Measurements from ENCODE around the gene ATP5IF1.

The ATP5IF1 gene

DNA sequence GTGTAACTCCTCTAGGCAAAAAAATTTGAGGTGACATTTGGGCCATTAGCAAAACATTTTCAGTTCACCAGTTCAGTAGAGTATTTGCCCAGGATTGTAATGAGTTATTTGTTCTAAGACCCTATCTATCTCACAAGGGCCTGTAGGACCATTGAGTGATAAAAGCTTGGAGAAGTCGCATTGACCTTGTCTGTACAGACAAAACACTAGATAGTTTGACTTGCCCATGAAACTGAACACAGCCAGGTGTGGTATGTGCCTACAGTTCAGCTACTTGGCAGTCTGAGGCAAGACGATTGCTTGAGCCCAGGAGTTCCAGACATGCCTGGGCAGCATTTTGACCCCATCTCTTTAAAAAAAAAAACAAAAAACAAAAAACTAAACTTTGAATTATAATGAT lies 3.1 kb downstream of the ATP5IF1 start:
- DNase-seq: no peak

DNA sequence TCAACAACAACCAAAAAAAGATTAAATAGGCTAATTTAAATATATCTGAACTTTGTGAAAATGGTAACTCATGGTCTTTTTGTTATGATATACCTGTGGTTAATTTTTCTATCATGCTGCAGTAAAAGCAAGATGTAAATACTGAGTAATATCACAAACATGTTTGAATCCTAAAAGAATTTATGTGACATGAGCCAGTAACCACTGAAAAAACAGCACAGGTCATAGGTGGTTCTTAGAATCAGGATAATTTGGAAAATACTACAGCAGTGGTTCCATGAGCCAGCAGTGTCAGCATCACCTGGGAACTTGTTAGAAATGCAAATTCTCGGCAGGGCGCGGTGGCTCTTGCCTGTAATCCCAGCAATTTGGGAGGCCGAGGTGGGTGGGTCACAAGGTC lies 4.1 kb downstream of the ATP5IF1 start:
- DNase-seq: no peak

DNA sequence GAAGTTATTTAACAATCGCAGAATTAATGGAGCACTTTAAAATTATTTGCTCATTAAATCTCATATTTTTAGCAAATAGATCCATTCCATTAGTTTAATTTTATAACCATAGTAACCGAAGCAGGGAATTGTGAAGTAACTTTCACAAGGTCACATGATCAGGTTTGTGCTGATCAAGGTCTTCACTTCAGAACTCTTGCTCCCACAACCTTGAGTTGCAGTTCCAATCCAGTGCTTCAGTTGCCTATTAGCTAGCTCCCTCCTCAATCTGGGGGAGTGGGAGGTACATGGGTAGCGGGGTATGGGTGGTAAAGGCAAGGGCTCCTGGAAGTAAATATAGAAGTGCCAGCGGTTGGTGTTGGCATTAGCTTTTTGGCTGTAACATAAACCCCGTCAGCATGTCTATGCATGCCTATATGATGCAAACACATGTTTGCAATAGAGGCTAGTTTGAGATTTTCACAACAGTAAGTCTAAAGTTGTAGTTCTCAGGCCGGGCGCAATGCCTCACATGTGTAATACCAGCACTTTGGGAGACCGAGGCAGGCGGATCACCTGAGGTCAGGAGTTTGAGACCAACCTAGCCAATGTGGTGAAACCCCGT lies 5.8 kb downstream of the ATP5IF1 start:
- no peak for DNase-seq

DNA sequence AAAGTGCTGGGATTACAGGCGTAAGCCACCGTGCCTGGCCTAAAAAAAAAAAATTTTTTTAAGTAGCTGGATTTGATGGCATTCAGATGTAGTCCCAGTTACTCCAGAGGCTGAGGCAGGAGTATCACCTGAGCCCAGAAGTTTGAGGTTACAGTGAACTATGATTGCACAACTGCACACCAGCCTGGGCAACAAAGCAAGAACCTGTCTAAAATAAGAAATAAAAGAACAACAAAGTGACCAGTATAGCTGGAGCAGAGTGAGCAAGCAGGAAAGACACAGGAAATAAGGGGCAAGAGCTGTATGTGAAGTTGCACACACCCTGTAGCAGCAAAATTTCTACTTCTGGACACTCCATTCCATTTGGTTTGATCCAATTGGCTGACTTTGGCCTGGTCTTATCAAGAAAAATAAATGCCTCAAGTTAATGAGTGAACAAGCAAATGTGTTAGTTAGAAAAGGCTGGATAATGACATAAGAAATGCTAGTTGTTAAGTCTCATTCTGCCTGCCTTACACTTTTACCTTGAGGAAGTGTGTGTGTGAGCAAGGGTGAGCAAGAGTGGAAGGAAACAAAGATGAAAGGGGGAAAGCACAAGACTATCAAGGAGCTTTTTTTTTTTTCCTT lies 7.9 kb downstream of the ATP5IF1 start:
- DNase-seq: no peak

DNA sequence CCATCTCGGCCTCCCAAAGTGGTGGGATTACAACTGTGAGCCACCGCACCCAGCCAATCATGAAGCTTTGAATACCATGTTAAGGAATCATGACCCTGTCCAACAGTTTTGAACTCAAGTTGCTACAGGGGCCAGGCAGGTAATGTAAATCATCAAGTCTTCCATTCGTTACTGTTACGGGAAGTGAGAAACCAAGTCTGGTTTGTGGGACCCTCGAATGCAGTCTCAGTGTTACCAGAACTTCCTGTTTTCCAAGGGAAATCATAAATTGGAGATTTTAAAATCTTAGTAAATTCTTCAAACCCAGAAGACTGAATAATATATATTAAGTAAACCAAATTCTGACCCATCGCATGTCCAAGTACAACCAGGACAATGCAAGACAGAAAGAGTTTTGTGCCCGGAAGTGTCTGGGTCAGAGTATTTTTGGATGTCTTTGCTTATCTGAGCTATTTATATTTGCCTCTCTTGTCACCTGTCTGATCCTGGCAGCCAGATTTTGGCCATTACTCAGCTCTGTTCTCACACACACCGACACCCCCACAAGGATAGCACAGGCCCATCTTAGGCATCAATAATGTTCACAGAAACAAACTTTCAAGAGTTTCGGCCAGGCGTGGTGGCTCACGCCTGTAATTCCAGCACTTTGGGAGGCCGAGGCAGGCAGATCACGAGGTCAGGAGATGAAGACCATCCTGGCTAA lies 8.8 kb downstream of the ATP5IF1 start:
- DNase-seq: no peak

DNA sequence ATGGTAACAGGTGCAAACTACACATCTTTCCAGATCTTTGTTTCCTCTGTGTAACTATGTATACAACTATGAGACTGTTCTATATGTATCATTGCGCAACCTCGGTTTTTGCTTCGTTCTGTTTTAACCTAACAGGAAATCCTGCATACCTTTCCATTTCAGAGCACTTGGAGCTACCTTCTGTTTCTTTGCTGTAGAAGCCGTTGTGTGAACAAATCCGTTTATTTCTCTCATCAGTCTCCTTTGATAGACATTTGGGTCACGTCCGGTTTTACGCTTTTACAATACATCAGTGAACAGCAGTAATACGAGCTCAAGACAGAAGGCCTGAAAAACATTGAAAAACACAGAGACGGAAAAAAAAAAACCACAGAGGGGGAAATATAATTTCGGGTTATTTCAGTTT lies 10.5 kb downstream of the ATP5IF1 start:
- DNase-seq: peak; percentile 84

DNA sequence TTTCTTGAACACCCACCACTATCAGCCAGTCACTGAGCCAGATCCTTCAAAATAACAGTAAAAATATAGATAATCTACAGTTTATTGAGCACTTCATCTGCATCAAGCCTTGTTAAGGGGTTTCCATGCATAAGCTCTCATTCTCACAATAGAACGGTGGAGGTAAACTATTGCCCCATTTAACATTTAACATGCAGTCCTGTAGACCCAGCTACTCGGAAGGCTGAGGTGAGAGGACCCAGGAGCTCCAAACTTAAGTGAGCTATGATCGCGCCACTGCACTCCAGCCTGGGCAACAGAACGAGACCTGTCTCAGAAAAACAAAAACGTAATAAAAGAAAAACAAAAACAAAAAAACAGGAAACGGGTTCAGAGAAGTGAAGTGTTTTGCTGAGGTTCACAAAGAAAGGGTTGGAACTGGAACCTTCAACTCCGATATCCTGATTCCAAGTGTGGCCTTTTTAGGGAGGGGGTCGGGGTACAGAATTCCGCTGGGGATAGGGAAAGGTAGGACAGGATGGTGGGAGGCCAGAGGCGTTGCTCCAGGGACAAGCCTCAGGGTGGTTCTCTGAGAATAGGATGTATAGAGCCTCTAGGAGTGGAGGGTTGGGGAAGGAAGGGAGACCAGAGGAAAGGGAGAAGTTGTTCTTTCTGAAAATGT lies 11.8 kb downstream of the ATP5IF1 start:
- no peak for DNase-seq

DNA sequence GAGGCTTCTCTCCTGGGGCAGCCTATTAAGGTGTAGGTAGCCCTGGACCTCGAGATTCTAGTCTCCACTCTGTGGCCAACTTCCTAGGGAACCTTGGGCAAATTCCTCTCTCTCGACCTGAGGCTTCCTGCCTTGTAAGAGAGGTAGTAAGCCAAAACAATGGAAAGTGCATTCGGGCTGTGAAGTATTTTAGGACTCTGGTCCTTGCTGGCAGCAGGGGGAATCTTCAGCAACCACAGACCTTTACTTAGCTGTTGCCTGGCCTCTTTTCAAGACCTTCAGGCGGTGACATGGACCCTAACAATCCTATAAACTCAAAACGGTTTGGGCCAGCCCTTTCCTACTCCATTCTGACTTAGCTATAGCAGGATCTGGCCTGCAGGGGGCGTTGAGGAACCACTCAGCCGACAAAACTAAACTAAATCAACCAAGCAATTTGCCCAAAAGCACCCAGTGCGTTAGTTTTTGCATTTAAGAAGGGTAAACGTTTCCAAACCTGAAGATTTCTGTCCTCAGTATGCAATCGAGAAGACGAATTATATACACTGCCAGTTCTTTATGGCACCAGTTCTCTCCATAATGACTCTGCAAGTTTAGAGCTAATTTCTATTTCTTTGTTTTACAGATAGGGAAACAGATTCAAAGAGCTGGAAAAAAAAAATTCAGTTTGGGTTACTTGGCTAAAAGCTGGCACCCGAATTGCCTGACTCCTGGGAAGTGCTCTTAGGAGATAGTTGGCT lies 12.5 kb downstream of the ATP5IF1 start:
- peak; percentile 87 for DNase-seq

DNA sequence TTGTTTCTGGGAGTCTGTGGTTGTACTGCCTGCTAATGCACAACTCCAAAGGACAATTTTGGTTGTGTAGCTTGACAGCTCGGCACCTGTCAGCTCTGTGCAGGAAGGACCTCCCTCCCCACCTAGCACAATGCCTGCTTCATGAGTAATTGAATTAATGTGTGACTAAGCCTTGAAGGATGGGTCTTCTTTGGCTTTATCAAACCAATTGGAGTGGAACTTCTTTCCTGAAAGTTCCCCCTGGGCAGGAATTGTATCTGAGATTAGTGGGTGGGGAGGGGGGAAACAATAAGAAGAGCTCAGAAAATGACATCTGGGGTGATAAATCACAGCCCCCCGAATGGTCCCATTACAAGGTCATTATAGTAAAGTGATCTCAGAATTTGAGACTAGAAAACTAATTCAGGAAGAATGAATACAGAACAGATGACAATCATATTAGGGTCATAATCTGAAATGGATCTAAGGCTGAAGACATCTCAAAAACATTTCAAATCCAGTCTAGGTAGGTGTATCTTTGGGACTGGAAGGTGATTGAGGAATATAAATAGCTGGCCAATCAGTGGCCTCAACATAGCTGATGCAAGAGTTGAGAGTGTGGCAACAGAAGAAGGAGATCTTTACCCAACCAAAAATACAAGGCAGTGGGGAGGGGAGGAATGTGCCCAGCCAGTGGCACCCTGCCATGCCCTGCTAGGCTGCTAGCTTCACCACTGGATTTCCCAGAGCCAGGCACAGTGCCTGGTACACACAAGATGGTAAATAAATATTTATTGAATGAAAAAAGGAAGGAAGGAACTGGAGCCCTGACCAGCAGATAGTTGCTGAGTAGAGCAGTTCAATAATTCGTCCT lies 13.3 kb downstream of the ATP5IF1 start:
- no peak for DNase-seq

DNA sequence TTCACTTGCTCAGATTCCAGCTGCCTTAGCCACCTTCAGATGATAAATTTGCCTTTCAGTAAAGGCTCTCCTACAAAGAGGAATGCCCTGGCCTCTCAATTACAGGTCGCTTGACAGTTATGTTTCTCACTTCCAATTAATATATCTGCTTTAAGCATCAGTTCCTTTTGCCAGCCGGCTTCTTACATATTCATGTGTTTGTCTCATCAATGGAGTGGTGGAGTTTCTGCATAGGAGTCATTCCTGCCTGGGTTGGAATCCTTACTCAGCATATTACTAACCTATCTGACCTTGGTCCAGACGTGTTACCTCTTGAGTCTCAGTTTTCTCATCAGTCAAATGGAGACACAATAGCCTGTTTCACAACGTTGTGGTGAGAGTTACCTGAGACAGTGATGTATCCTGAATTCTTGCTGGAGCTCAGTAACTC lies 14.0 kb downstream of the ATP5IF1 start:
- DNase-seq: no peak

DNA sequence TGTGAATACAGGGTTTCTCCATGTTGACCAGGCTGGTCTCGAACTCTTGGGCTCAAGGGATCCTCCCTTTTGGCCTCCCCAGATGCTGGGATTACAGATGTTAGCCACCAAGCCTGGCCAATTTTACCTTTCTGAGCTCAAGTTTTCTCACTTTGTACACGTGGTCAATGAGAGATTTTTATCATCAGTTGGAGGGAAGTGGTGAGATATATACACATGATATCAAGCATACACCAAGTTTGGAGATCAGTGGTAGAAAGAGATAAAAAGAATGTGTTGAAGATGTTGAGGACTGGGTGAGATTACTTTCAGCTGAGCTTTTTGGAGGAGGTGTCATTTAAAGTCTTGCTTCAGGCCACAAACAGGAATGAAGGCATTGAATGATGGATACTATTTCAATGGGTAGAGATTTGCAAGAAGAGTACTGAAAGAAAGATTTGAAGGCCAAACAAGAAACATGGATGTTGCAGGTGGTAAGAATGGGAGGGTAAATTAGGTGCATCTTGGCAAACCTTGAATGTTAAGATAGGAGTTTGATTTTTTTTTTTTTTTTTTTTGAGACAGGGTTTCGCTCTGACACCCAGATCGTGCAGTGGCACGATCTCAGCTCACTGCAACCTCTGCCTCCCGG lies 20.4 kb downstream of the ATP5IF1 start:
- peak; percentile 70 for DNase-seq

DNA sequence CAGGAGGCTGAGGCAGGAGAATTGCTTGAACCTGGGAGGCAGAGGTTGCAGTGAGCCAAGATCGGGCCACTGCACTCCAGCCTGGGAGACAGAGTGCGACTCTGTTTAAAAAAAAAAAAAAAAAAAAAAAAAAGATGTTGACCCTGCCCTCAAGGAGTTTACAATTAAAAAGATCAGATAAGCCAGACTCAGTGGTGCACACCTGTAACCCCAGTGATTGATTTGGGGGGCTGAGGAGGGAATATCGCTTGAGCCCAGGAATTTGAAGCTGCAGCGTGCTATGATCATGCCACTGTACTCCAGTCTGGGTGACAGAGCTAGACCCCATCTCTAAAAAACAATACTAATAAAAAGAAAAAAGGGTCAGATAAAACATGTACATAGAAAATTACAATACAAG lies 21.8 kb downstream of the ATP5IF1 start:
- DNase-seq: no peak

DNA sequence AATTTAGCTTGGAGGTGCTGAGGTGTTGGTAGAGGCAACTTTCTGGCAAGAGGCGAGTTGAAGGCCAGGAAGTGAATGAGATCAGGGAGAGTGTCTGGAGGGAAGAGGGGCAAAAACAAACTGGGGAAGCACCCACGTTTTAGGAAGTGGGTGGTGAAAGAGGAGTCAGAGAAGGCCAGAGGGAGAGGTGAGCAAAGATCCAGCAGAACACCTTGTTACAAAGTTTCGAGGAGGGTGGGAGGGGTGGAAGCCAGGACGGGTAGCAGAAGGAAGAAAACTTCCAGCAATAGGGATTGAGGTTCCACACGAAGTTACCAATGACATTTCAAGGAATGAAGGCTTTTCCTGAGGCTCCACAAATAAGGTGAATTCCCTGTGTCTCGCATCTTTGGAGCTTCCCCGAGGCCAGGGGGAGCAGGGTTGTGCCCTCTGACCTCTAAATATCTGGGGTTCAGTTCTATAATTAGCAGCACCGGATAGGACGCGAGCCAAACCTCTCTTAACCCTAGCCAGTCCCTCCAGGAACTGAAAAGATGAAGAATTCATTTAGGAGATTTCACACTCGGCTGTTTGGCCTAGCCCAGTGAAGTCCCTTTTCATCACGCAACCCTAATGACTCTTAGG lies 22.8 kb downstream of the ATP5IF1 start:
- no peak for DNase-seq

DNA sequence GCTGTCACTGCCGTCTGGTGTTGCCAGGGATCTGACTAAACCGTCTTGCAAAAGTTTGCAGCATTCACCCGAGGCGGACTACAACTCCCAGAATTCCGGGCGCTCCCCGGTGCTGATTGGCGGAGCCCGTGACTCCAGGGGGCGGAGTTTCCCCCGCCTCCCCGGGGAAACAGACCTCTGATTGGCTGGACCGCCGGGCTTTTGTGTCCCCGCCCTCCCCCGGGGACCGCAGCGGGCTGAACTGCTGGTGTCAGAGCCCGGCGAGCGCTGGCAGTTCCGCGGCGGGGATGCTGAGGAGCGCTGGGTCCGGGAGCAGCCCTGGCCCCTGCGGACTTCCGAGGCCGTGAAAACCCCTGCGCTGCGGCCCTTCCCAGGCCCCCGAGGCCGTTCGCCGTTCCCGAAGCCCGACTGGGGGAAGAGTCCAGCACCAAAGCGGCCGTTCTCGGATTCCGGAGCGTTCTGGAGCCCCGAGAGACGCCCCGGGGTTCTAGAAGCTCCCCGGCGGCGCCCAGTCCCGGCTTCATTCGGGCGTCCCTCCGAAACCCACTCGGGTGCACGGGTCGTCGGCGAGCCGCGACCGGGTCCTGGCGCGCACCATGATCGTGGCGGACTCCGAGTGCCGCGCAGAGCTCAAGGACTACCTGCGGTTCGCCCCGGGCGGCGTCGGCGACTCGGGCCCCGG lies 23.5 kb downstream of the ATP5IF1 start, which contains the start of gene SESN2:
SESN2 (plus strand) TSS at position 267 of the 682 bp plus-strand sequence; CDS start at position 597, 330 bp downstream.
- peak; percentile 99 for DNase-seq

DNA sequence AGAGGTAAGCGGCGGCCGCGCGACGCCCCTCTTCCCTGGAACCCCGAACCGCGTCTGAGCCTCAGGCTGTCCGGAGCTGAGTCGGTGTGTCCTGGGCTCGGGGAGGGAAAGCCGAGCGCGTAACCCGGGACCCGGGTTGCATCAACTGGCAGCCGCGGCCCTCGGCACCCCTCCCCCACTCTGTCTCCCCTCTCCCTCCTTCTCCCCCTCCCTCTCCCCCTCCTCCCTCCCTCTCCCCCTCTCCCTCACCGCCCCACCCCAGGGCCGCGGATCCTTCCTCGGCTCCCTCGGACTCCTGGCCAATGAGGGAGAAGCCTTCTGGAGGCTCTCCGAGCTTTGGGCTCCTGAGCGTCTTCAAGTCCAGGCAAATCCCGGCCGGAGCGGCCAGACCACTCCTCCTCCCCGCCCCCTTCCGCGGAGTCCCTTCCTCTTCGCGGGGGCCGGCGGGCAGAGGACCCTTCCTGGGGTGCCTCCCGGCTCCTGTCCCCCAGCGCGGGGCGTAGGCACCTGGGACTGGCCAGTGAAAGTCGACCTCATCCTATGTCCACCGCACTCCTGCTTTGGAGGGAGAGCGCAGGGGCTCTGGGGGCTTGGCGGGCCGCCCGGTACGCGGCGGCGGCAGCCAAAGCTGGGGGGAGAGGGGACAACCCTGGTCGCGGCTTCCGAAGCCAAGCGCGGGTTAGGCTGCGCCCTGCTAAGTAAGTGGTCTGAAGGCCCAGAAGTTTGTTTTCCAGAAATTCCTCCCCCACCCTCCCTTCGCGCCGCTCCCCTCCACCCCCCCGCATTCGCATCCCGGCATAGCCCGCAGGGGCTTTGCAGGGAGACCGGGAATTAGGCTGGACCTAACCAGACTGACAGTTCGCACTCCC lies 24.2 kb downstream of the ATP5IF1 start:
- DNase-seq: peak; percentile 38

DNA sequence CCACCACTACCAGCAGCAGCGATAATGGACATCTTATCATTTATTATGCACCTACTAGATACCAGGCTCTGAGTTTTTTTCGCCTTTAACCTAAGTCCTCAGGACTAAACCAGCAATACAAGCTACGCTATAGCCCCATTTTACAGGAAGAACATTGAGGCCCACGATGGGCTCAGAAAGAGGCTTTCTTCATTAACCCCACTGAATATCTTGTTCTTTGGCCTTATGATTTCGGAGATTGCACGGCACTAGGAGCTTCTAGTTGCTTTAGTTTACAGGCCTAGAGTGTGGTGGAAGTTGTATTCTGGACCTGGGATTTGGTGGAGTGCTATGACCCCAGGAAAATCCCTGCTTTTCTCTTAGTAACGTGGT lies 24.9 kb downstream of the ATP5IF1 start:
- no peak for DNase-seq

DNA sequence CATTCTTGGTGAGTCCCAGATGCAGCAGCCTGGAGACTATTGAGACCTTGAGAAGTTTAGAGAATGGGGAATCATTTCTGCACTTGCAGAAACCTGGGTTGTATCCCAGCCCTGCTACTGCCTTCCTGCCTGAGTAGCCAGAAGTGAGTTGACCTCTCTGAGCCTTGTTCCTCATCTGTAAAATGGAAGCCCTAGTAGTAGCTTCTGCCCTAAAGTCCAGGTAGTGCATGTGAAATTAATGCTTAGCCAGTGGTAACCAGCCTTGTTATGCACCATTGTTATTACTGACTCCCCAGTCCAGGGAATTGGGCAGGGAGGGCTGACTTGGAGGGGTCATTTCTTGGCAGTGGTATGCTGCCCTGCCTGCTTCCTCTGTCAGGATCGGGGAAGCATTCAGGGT lies 29.0 kb downstream of the ATP5IF1 start:
- no peak for DNase-seq

DNA sequence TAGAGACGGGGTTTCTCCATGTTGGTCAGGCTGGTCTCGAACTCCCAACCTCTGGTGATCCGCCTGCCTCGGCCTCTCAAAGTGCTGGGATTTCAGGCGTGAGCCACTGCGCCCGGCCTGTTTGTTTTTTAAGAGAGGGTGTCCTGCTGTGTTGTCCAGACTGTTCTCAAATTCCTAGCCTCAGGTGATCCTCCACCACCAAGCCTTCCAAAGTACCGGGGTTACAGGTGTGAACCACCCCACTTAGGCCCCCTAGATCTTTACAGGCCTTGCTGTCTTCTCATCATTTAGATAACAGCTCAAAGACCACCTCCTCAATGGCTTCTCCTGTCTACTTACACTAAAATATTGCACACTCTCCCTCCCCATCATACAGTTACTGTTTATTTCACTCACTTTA lies 29.7 kb downstream of the ATP5IF1 start:
- DNase-seq: no peak

DNA sequence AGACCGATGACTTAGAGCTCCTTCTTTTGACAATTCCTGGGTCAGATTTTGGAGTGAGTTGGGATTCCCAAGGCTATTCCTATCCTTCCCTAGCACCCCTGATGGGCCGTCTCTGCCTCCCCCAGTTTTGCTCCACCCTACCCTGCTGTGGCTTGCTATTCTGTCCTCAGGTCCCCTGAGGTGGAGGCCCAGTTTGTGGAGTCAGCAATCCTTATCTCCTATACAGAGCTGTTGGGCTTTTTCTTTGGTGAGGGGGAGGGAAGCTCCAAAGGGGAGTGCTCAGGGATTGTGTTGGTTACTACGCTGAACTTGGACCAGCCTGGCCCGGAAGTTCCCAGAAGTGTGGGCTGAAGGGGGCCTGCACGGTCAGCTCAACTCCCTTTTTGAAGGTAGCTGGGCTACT lies 31.0 kb downstream of the ATP5IF1 start:
- DNase-seq: no peak

Data from CD4-positive, alpha-beta T cell treated with Interleukin-12 subunit alpha and Interleukin-12 subunit beta, for 1 hour (primary cell).